GM19452 (cell line): Measurements from ENCODE around the gene EXOC2.

ENCODE experiments used
- ATAC-seq: cut with Tn5 transposase; IDR thresholded peaks from one replicate; pipeline ENCODE4 v1.9.1; 2021; ENCODE audit not compliant: unreplicated experiment

EXOC2 gene

DNA sequence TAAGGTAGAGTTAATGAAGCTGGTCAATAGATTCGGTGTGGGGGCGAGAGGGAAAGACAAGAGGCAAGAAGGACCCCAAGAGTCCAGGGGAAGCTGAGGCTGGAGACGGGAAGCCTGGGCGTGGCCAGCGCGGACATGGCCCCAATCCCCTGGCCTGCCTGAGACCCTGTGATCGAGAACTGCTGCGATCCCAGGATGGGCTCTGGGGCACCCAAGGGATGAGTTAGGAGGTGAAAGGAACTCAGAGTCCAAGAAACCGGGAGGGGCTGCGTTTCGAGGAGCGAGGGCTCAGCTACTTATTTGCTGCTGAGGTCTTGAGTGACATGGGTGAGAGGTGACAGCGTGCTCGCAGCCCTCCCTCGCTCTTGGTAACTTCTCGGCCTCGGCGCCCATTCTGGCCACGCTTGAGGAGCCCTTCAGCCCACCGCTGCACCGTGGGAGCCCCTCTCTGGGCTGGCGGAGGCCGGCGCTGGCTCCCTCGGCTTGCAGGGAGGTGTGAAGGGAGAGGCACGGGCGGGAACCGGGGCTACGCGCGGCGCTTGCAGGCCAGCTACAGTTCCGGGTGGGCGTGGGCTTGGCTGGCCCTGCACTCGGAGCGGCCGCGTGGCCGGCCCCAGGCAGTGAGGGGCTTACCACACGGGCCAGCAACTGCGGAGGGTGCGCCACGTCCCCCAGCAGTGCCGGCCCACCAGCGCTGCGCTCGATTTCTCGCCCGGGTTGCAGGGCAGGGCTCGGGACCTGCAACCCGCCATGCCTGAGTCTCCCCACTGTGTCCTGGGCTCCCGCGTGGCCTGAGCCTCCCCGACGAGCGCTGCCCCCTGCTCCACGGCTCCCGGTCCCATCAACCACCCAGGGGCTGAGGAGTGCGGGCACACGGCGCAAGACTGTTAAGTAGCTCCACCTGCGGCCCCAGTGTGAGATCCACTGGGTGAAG, 243.2 kb downstream of the EXOC2 start:
- ATAC-seq = no peak

GRCh38 chr6:449057-449430, 243.9 kb downstream of the EXOC2 start:
- ATAC-seq = no peak

GRCh38 chr6:448296-449056, 244.5 kb downstream of the EXOC2 start:
- no peak for ATAC-seq

DNA sequence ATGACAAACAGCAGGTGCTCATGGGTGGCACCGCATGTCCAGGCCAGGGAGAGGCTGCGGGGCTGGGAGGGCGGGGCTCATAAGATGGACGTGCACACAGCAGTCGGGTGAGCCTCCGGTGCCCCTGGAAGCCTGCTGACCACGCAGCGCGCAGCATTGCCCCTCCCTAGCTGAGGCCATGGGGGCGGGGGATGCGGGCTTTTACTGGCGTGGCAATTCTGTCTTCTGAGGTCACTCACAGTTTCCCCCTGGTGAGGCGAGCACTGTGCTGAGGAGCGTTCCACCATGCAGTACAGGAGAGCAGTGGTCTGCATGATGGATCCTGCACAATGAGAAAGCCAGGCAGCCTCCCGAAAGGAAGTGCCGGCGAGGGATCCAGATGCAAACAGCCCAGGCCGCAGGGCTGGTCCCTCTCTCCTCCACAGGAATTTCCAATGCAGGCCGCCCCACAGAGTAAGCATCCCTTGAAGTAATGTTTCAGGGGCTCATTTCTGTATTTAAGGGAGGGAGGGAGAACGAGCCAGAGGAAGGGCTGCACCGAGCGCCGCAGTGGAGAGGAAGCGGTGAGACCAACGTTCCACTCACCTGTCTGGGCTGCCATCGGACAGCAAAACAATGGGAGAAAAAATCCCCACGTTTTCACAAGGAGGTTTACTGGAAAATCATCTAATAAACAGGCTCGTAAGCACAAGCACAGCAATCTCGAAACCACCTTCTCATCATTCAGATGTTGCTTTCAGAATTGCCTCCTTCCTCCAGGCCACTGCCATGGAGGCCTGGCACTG, 245.4 kb downstream of the EXOC2 start:
- no peak for ATAC-seq

- no peak for ATAC-seq
Measured at GRCh38 chr6:446418-447366, 246.2 kb downstream of the EXOC2 start.

- ATAC-seq = no peak
Measured at GRCh38 chr6:445571-446417, 247.1 kb downstream of the EXOC2 start.

- ATAC-seq = no peak
Measured at GRCh38 chr6:444653-445275, 248.2 kb downstream of the EXOC2 start.

DNA sequence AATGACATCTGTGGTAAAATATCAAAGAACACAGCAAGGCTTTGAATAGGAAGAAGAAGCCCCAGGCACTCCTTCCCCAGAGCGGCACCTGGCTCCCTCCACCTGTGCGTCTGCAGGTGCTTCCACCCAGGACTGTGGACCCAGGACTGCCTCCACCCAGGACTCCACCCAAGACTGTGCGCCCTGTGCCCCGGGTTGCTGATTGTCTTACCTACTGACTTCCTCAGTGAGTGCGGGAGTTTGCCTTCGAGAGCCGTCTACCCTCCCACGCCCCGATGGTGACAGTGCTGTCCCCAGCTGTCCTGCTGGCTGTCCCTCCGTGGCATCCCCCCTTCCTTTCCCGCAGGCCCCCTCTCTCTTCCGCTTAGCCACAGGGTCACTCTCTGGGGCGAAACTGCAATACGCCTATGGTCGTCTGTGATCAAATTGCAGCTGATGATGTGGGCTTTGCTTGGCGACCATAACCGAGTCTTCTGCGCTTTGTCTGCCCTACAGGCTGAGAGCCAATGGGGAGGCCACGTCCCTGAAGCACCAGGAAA, 249.2 kb downstream of the EXOC2 start:
- no peak for ATAC-seq

- no peak for ATAC-seq
Measured at GRCh38 chr6:441126-441920, 251.6 kb downstream of the EXOC2 start.

DNA sequence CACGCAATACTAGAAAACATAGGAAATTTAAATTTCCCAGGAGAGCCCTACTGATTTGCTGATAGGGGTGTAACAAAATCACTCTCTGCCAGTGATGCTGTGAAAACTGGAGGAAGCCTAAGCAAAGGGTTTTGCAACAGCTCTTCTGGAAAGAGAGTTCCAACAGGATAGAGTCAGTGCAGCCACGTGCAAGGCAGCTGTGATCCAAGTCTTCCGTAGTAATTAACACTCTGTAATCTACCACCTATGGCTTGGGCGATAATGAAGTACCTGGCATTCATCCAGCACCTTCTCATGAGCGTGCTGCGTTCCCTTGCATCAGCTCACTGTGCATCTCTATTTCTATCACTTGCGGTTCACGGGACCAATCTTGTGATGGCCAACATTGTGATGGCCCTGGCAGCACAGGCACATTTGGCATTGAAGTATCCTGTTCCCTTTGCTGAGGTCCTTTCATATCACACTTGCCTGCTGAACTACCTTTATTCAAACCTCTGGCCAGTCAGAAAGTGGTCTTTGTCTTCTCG, 253.2 kb downstream of the EXOC2 start:
- no peak for ATAC-seq

DNA sequence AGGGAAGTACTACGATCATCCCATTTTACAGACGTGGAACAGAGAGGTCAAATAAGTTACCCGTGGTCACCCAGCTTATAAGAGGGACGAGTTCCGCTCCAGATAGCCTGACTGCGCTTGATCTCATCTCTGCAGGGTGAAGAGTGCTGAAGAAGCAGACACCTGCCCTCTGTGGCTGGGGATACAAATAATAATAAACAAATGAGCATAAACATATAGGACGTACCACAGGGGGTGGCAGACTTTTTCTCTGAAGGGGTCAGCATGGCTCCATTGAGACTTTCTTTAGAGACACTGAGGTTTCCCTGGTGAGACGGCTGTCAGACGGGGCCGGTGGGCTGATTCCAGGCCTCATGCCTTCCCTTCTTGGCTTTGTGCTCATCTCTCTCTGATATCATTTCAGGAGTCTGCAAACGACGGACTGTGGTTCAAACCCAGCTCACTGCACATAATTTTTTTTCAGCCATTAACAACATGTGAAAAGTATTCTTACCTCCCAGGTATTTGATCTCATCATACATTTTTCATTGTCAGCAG, 254.2 kb downstream of the EXOC2 start:
- ATAC-seq = no peak

GRCh38 chr6:437037-437392, 255.9 kb downstream of the EXOC2 start:
- no peak for ATAC-seq

DNA sequence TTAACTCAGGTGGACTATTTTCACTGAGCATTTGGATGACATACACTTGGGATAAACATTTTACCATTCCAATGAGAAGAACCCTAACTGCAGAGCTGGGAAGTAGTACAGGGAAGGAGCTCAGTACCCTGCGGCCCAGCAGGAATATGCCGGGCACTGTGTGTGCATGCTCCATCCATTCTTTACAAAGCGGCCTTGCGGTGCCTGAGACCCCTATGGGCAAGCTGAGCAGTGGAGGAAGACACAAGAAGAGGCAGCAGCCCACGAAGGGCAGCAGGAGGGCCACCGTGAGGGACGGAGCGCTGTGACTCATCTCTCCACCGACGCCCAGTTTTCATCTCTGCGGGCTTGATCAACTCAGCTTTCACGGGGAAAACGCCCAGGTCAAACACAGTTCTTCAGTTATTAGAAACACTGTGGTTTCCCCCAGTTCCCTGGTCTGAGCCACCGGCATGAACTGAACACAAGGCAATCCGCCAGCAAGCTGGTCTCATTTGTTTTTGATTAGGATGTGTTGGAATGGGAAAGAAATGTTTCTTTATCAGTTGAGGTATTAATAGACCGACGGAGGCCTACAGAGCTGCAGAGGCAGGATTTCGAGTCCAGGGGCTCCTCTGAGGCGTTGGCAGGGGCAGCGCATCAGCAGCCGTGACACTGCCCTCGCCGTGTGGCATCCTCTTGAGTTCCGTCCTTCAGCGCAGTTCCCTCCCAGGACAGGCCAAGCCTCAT, 256.5 kb downstream of the EXOC2 start:
- no peak for ATAC-seq

DNA sequence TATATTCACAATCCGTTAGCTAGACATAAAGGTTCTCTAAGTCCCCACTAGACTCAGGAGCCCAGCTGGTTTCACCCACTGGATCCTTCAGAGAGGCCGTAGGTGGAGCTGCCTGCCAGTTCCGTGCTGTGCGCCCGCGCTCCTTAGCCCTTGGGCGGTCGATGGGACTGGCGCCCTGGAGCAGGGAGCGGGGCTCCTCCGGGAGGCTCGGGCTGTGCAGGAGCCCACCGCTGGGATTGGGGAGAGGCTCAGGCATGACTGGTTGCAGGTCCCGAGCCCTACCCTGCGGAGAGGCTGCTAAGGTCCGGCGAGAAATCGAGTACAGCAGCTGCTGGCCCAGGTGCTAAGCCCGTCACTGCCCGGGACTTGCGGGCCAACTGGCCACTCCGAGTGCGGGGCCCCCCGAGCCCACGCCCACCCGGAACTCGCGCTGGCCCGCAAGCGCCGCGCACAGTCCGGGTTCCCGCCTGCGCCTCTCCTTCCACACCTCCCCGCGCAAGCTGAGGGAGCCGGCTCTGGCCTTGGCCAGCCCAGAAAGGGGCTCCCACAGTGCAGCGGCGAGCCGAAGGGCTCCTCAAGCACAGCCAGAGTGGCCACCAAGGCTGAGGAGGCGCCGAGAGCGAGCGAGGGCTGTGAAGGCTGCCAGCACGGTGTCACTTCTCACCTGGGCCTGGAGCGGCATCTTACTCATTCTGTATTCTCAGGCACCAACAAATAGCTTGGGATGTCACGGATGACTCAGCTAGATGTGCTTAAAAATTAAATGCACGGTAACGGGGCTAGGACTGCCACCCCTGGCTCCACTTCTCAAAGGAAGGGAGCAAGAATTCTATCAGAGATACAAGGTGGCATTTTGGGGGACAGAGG, 257.3 kb downstream of the EXOC2 start:
- no peak for ATAC-seq
